GM18870 (cell line): ENCODE data around the gene HAT1.

Experiments used
- ATAC-seq: cut with Tn5 transposase; IDR thresholded peaks from one replicate; pipeline ENCODE4 v1.9.1; 2021; ENCODE audit warnings: moderate library complexity; ENCODE audit not compliant: unreplicated experiment

The HAT1 gene

GRCh38 chr2:172031536-172031935 lies 109.3 kb downstream of the HAT1 start:
- ATAC-seq: no peak
